HCT116 (cell line): ENCODE data around the gene COL18A1. TPM values are rescaled to one million over a fixed set of nuclear protein-coding genes. Genes with fewer than 3 reads are reported as not detected.
A peak's percentile ranks its signal among the peaks of the same experiment; 100 is the strongest.
"Not testable (repeated sequence)": the region's sequence is repeated elsewhere in the genome, so short reads cannot be mapped to it uniquely, and the experiment has no call there.

Source experiments
- ATAC-seq: fragments of 200-7000 bp; cut with Tn5 transposase; 2 replicates; pipeline ENCODE4 v1.9.1; 2020; ENCODE audit warnings: mild to moderate bottlenecking, moderate library complexity
- BruUV-seq: library from RNA; stranded (reverse); fragments of 400-500 nt; replicated peaks from 2 replicates; lab custom pipeline; 2021; lab: Mats Ljungman, UMichigan
- CTCF ChIA-PET: fragments of 300-600 bp; sonication (Branson Sonifier 250); formaldehyde crosslinking; loops from one replicate; lab custom pipeline; 2021; ENCODE audit warnings: antibody characterized with exemption; lab: Charles Lee
- POLR2A ChIA-PET: fragments of 300-600, 350-600 bp; sonication (Branson Sonifier 250); formaldehyde crosslinking; loops from one replicate; lab custom pipeline; 2021; ENCODE audit warnings: antibody characterized with exemption; lab: Charles Lee
- RAD21 ChIA-PET, 2 experiments: fragments of 300-600 bp; sonication (Branson Sonifier 250); formaldehyde crosslinking; loops; one replicate each; lab custom pipeline; 2023; ENCODE audit warnings: low total read pairs in 2 of 2; ENCODE audit not compliant: uncharacterized antibody in 2 of 2, unreplicated experiment in 2 of 2, low non-redundant PET in 1 of 2; lab: Charles Lee
- DNase-seq: peaks from one replicate; pipeline ENCODE4 v3.0.0-alpha.2; 2010; ENCODE audit warnings: low read depth, low spot score
- H2AFZ ChIP-seq: fragments of 200-600 bp; shearing (Covaris generic), sonication (generic); 2 replicates; pipeline ENCODE4 v1.6.1; 2017; ENCODE audit warnings: low read depth, mixed run types, mixed read lengths, antibody characterized with exemption, low read length; ENCODE audit not compliant: poor library complexity, severe bottlenecking
- H3K27ac ChIP-seq: 2 replicates; pipeline ENCODE4 v1.5.1; 2012; ENCODE audit warnings: low read depth, low read length
- H3K27me3 ChIP-seq: fragments of 200-600 bp; sonication (generic); 2 replicates; pipeline ENCODE4 v1.6.1; 2016; ENCODE audit warnings: mixed run types, low read length, mixed read lengths; ENCODE audit not compliant: insufficient read depth
- H3K36me3 ChIP-seq, 2 experiments: fragments of 200-500 bp in 1 of 2; fragments of 200-600 bp in 1 of 2; sonication (Bioruptor generic) in 1 of 2; sonication (generic) in 1 of 2; 2 replicates each; pipeline versions ENCODE4 v1.5.1 to v1.6.1; 2014 to 2016; ENCODE audit warnings: low read length in 2 of 2, inconsistent platforms in 1 of 2, mixed read lengths in 1 of 2, mixed run types in 1 of 2; ENCODE audit not compliant: insufficient read depth in 2 of 2, control insufficient read depth in 1 of 2
- H3K4me1 ChIP-seq, 2 experiments: fragments of 200-600 bp in 1 of 2; sonication (generic) in 1 of 2; 2 replicates each; pipeline versions ENCODE4 v1.5.1 to v1.6.1; 2012 to 2017; ENCODE audit warnings: low read length in 2 of 2, inconsistent platforms in 1 of 2, mild to moderate bottlenecking in 1 of 2, mixed read lengths in 1 of 2, mixed run types in 1 of 2, moderate library complexity in 1 of 2; ENCODE audit not compliant: insufficient read depth in 2 of 2, control insufficient read depth in 1 of 2
- H3K4me2 ChIP-seq: fragments of 200-600 bp; sonication (generic); 2 replicates; pipeline ENCODE4 v1.6.1; 2017; ENCODE audit warnings: mixed run types, low read length, mixed read lengths
- H3K4me3 ChIP-seq, 2 experiments: fragments of 200-600 bp in 1 of 2; sonication (generic) in 1 of 2; replicated peaks in 1 of 2; 2 replicates each; pipeline ENCODE4 v1.5.1; 2011 to 2016; ENCODE audit warnings: low read length in 2 of 2, control low read depth in 1 of 2, low read depth in 1 of 2, mild to moderate bottlenecking in 1 of 2, mixed read lengths in 1 of 2, mixed run types in 1 of 2
- H3K79me2 ChIP-seq: fragments of 200-600 bp; sonication (generic); 2 replicates; pipeline ENCODE4 v1.6.1; 2017; ENCODE audit warnings: mild to moderate bottlenecking, mixed run types, low read length, moderate library complexity, mixed read lengths; ENCODE audit not compliant: insufficient read depth
- H3K9ac ChIP-seq: fragments of 200-600 bp; sonication (generic); 2 replicates; pipeline ENCODE4 v1.6.1; 2016; ENCODE audit warnings: low read length, mixed read lengths
- H3K9me2 ChIP-seq: fragments of 200-600 bp; sonication (generic), shearing (Covaris generic); 2 replicates; pipeline ENCODE4 v1.6.1; 2017; ENCODE audit warnings: mixed run types, mild to moderate bottlenecking, moderate library complexity; ENCODE audit not compliant: insufficient read depth
- H3K9me3 ChIP-seq, 2 experiments: fragments of 200-500 bp in 1 of 2; fragments of 200-600 bp in 1 of 2; sonication (Bioruptor generic) in 1 of 2; sonication (generic) in 1 of 2; 2 replicates each; pipeline ENCODE4 v1.6.1; 2014 to 2017; ENCODE audit warnings: low read length in 2 of 2, mixed read lengths in 2 of 2, inconsistent platforms in 1 of 2, low read depth in 1 of 2, mild to moderate bottlenecking in 1 of 2, mixed run types in 1 of 2, moderate library complexity in 1 of 2; ENCODE audit not compliant: control insufficient read depth in 1 of 2, insufficient read depth in 1 of 2
- H4K20me1 ChIP-seq: fragments of 200-600 bp; sonication (generic), shearing (Covaris generic); 2 replicates; pipeline ENCODE4 v1.6.1; 2017; ENCODE audit warnings: mixed run types, mild to moderate bottlenecking, moderate library complexity; ENCODE audit not compliant: insufficient read depth
- EGR1 ChIP-seq: IDR thresholded peaks from 2 replicates; pipeline ENCODE4 v1.6.1; 2012; ENCODE audit warnings: low read depth
- ELF1 ChIP-seq: IDR thresholded peaks from 2 replicates; pipeline ENCODE4 v1.6.1; 2012; ENCODE audit warnings: low read depth, borderline replicate concordance
- intact Hi-C: fragments of 100-400 bp; cut with micrococcal nuclease; formaldehyde crosslinking; loops from 2 replicates; pipeline ENCODE4 v1.10.0; 2022
- total RNA-seq: library from RNA; stranded (reverse); gene quantifications from one replicate; pipeline ENCODE4 v1.2.1, GENCODE V29; 2021; ENCODE audit not compliant: unreplicated experiment
- TF ChIP-seq, protein P1 (sequence below), 3 experiments: fragments of 200-600 bp in 1 of 3; sonication (generic) in 1 of 3; IDR thresholded peaks in 2 of 3; conservative IDR thresholded peaks in 1 of 3; 2 replicates each; pipeline ENCODE4 v1.5.1; 2012 to 2017; ENCODE audit warnings: low read depth in 2 of 3, low read length in 2 of 3, antibody characterized with exemption in 1 of 3, borderline replicate concordance in 1 of 3, control low read depth in 1 of 3, mild to moderate bottlenecking in 1 of 3, mixed read lengths in 1 of 3, mixed run types in 1 of 3, moderate library complexity in 1 of 3; ENCODE audit not compliant: insufficient read depth in 1 of 3

Gene COL18A1
- total RNA-seq, 1 experiment from 2014 or later: 59.5 TPM

- TF ChIP-seq, protein P1, sequence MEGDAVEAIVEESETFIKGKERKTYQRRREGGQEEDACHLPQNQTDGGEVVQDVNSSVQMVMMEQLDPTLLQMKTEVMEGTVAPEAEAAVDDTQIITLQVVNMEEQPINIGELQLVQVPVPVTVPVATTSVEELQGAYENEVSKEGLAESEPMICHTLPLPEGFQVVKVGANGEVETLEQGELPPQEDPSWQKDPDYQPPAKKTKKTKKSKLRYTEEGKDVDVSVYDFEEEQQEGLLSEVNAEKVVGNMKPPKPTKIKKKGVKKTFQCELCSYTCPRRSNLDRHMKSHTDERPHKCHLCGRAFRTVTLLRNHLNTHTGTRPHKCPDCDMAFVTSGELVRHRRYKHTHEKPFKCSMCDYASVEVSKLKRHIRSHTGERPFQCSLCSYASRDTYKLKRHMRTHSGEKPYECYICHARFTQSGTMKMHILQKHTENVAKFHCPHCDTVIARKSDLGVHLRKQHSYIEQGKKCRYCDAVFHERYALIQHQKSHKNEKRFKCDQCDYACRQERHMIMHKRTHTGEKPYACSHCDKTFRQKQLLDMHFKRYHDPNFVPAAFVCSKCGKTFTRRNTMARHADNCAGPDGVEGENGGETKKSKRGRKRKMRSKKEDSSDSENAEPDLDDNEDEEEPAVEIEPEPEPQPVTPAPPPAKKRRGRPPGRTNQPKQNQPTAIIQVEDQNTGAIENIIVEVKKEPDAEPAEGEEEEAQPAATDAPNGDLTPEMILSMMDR (IDR thresholded peaks at IDR 0.05 in 2 of 3, conservative IDR thresholded peaks at IDR 0.05 in 1 of 3; ENCODE audit: borderline replicate concordance in 1 of 3, insufficient read depth in 1 of 3, low read depth in 2 of 3, low read length in 2 of 3): no peak
- TF ChIP-seq ELF1: no peak
- TF ChIP-seq EGR1: no peak
Measured at GRCh38 chr21:45525910-45526306, 120.9 kb downstream of the COL18A1 start (continued).

DNA sequence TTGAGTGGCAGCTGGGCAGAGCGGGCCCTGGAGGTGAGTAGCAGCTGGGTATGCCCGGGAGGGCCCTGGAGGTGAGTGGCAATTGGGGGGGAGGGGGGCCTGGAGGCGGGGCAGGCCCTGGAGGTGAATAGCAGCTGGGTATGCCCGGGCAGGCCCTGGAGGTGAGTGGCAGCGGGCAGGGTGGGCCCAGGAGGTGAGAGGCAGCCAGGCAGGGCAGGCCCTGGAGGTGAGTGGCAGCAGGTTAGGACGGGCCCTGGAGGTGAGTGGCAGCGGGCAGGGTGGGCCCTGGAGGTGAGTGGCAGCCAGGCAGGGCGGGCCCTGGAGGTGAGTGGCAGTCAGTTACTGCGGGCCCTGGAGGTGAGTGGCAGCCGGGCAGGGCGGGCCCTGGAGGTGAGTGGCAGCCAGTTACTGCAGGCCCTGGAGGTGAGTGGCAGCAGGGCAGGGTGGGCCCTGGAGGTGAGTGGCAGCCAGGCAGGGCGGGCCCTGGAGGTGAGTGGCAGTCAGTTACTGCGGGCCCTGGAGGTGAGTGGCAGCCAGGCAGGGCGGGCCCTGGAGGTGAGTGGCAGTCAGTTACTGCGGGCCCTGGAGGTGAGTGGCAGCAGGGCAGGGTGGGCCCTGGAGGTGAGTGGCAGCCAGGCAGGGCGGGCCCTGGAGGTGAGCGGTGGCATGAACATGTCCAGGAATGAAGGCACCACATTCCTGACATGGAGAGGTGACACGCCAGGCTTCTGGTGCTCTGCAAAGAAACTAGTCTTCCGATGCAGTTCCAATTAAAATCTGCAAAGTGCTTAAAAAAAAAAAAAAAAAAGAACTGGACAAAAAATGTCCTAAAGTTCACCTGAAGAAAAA lies 122.4 kb downstream of the COL18A1 start:
- H3K9me3 ChIP-seq, RAD21 ChIA-PET, BruUV-seq, CTCF ChIA-PET, H2AFZ ChIP-seq, H3K4me2 ChIP-seq, H3K9ac ChIP-seq, H3K27ac ChIP-seq, H3K27me3 ChIP-seq, intact Hi-C loops, POLR2A ChIA-PET, H4K20me1 ChIP-seq, H3K4me1 ChIP-seq, H3K9me2 ChIP-seq, H3K4me3 ChIP-seq: not testable (repeated sequence)
- Histone ChIP-seq H3K79me2 (peaks cover 31% of the 10 kb centered on the region), H3K36me3 (peaks cover 20 to 67% of the 10 kb centered on the region in 2 experiments)
- peak; percentile 13 for DNase-seq
- peak; percentile 69 for ATAC-seq
